ENCODE results near the gene FNBP1L. TPM values are rescaled to one million over a fixed set of nuclear protein-coding genes. Genes with fewer than 3 reads are reported as not detected.

The FNBP1L gene
- total RNA-seq: 14.9 and 19.8 TPM in 2 replicates
- polyA plus RNA-seq (2012): 10.2 TPM

DNA sequence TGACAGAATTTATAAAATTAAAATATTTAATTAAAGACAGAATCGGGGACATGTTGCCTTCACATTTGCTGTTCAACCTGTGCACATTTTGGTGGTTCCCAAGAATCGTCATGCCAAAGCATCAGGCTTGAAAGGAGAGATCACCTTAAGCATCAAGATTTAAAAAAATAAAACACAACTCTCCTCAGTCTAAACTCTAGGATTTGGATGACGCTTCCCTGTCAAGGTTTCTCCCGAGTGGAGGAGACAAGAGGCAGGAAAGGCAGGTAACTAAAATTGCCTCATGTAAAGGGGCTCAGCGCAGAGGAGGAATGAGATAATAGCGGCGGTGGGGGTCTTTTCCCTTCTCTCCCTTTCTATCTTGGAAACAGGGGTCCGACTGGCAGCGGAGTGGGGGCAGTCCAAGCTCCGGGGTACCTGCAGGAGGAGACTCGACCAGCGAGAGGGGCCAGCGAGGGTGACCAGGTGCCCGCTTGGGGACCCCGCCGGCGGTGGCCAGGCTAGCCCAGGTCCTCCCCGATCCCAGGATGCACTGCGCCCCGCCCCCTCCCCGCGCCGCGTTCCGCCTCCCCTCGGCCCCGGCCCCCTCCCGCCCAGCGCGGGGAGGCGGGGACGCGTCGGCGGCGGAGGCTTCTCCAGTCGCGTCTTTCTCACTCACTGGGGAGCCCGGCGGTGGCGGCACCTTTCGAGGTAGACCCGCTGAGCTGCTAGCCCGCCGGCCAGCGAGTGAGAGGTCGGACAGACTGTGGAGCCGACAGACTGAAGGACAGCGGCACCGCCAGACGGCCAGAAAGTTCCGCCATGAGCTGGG is at the start of gene FNBP1L:
TSS of gene FNBP1L (plus strand) at position 638 of the 811 bp plus-strand sequence. CDS start at position 802, 164 bp downstream.
- peak; percentile 74 for DNase-seq (ENCODE audit: low read depth)

DNA sequence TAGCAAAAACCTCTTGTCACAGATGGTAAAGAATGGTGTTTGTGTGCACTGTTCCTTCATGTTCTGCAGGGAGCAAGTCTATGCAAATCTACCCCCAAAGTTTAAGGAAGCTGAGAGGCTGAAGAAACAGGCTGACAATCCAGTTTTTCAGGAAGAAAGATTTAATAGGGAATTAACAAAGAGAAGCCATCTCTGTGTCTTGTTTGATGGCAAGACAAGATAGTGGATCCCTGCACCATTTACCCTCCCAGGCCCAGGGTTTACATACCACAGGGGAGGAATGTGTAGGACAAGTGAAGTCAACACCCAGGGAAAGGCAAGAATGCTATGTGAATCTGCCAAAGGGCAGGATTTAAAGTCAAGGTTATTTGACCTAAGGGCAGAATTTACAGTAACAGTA is 48.1 kb upstream of the FNBP1L start:
- no peak for DNase-seq (ENCODE audit: low read depth)

DNA sequence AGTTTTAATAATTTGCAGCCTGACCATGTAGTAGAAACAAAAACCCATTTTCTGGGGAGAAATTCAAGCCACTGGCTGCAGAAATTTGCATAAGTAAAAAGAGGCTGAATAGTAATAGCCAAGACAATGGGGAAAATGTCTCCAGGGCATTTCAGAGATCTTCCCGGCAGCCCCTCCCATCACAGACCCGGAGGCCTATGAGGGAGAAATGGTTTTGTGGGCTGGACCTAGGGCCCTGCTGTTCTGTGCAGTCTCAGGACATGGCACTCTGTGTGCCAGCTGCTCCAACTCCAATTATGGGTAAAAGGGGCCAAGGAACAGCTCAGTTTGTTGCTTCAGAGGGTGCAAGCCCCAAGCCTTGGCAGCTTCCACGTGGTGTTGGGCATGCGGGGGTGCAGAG is 39.7 kb upstream of the FNBP1L start:
- no peak for DNase-seq (ENCODE audit: low read depth)

DNA sequence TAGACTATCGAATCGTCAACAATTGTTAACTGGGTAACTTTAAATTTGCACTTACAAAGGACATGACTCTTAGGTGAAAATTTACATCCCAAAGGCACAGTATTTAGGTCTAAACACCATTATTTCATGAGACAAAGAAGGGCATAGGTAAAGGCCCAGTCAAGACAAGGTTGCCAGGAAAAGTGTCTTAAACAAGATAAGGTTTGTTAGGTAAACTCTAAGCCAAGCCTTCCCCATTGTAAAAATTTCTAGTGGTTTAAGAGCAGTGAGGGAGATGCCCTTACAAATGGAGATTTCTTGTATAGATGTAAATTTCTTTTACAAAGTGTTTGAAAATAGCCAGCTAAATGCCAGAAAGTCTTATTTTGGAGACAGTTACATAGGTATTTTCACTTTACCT is 36.9 kb upstream of the FNBP1L start:
- no peak for DNase-seq (ENCODE audit: low read depth)

DNA sequence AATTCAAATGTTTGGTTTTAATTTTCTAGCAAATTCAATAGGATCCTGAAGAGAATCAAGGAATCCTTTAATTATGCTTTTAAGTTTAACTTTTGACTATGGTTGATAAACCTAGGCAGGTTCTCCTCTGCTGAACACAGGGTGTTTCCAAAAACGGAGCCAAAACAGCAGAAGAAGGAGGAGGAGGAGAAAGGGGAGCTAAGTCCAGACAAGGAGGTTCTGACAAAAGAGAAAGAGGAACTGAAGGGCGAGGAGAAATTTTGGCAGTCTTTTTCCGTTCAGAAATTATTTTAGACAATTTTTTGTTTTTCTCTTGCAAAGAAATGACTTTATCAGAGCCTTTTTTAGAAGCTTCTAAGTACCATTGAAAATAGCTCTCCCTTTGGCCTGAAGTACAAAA is 33.2 kb upstream of the FNBP1L start:
- DNase-seq (ENCODE audit: low read depth): no peak

DNA sequence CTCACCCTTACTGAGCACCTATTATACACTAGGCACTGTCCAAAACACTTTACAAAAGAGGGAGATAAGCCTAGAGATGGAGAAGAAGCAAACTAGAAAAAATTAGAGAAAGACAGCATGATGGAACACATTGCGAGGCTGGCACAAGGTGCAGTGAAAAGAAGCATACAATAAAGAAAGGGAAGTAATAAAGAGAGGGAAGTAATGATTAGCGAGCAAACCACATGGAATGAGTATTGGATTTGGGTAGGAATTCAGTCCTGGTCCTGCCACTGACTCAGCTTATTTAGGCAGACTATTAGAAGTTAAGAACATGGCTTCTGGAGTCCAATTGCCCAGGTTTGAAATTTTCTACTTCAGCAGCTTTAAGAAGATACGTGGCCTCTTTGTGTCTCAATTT is 32.6 kb upstream of the FNBP1L start:
- no peak for DNase-seq (ENCODE audit: low read depth)

DNA sequence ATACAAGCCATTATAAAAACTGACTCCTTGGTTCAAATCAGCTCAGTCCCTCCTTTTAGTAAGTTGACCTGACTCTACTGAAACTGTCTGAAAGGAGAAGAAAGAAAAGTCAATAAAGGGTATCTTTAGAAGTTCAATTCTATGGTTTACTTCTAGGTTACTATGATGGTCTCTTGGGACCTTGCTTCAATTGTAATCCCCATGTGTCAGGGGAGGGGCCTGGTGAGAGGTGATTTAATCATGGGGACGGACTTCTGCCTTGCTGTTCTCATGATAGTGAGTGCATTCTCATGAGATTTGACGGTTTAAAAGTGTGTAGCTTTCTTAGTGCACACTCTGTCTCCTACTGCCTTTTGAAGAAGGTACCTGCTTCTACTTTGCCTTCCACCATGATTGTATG is 31.7 kb upstream of the FNBP1L start:
- no peak for DNase-seq (ENCODE audit: low read depth)

DNA sequence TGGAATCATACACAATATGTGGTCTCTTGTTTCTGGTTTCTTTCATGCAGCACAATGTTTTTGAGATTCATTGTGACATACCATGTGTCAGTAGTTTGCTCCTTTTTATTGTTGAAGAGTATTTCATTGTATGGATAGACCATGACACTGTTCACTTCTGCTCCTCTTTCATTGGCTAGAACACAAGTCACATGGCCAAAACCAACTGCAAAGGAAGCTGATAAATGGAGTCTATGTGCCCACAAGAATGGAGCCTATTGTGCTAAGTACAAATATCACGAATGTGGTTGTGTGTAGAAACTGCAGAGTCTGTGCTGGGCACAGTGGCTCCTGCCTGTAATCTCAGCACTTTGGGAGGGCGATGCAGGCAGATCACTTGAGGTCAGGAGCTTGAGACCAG is 28.6 kb upstream of the FNBP1L start:
- DNase-seq (ENCODE audit: low read depth): no peak

DNA sequence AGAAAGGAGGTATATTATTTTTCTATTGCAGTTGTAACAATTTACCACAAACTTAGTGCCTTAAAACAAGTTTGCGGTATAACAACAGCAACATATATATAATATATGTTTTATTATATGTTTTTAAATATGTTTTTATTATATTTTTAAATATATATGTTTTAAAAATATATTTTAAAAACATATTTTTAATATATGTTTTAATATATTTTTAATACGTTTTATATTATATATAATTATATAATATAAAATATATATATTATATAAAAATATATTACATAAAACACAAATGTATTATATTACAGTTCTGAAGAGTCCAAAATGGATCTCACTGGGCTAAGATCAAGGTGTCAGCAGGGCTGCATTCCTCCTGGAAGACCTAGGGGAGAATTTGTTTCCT is 27.5 kb upstream of the FNBP1L start:
- no peak for DNase-seq (ENCODE audit: low read depth)

DNA sequence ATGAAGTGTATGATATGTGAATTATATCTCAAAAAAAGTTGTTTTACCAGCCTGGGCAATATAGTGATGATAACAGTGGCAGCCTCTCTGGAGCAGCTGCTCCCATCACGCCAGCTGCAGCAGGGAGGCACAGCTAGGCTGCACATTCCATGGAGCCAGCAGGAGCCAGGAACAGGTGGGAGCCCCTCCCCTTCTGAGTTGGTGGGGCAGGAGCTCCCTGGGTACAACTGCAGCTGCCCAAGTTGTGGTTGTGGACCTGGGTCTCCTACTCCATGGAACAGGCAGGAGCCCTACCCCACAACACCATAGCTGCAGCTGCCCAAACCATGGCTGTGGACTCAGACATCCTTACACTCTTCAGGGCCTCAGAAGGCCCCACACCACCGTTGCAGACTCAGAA is 21.7 kb upstream of the FNBP1L start:
- DNase-seq (ENCODE audit: low read depth): peak; percentile 99

DNA sequence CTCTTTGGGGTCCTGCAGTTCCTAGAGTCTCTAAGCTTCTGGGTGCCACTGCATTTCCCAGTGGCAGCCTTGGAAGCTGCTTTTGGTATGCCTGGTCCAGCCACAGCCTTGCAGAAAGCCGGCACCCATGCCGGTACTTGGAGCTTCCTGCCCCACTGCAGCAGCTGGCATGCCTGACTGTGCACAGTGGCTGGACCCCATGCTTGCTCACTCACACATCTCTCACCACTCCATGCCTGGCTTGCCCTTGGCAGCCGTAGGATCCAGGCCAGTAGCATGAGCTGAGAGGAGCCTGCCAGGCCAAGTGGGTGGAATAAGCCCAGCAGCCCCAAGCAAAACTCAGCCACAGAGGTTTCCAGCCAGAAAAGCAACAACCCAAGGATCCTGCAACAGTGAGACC is 20.3 kb upstream of the FNBP1L start:
- peak; percentile 52 for DNase-seq (ENCODE audit: low read depth)

DNA sequence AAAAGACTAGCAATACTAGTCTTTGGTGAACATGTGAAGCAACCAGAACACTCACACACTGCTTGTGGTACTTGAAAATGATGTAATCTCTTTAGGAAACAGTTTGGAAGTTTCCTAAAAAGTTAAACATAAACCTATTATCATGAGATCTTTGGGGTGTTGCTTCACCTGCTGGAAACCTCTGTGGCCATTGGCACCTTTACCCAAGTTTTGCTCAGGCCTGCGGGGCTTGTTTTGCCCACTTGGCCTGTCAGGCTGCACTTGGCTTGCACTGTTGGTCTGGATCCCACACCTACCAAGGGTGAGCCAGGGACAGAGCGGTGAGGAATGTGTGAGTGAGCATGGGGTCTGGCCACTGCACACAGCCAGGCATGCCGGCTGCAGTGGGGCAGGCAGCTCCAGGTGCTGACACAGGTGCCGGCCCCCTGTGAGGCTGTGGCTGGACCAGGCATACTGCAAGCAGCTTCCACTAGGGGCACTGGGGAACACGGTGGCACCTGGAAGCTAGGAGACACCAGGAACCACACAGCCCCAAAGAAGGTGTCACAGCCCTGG is 14.4 kb upstream of the FNBP1L start:
- DNase-seq (ENCODE audit: low read depth): no peak

DNA sequence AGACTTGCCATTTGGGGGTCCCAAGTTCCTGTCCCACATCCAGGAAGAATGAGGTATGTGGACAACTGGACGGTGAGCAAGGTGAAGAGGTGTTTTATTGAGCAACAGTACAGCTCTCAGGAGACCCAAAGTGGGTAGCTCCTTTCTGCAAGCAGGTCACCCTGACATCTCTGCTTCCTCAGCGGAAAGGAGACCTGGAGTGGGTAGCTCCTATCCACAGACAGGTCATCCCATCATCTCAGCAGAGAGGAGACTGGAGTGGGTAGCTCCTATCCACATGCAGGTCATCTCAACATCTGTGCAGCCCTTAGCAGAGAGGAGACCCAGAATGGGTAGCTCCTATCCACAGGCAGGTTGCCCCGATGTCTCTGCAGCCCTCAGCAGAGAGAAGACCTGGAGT is 13.8 kb upstream of the FNBP1L start:
- DNase-seq (ENCODE audit: low read depth): no peak

DNA sequence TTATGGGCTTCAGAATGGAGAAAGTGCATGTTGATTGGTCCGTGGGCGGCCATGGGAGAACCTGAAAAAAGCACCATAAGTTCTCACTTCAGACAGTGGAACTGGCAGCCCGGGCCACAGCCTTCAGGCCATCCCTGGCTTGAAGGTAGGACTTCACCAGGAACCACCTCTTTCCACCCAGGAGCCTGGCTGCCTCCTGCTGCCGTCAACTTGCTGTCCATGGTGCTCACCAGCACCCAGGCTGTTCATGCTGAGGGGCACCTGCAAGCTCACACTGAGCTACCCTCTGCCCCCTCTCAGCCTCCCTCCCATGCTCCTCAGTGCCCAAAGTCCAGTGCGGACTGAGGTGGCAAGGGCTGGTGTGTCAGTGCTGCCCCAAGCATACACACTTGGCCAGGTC is 12.9 kb upstream of the FNBP1L start:
- DNase-seq (ENCODE audit: low read depth): no peak

DNA sequence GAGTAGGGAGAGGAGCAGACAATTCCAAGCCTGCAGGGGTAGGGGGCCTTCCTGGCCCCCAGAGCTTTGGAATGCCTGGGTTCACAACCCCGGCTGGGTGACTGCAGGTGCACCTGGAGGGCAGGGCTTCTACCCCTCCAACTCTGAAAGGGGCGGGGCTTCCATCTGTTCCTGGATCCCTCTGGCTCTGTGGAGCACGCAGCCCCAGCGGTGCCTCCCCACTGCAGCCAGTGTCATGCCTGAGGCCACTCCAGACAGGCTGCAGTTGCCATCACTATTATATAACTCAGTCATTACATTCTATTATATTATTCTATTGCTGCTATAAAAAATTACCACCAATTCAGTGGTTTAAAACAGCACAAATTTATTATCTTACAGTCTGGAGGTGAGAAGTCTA is 12.5 kb upstream of the FNBP1L start:
- DNase-seq (ENCODE audit: low read depth): no peak

DNA sequence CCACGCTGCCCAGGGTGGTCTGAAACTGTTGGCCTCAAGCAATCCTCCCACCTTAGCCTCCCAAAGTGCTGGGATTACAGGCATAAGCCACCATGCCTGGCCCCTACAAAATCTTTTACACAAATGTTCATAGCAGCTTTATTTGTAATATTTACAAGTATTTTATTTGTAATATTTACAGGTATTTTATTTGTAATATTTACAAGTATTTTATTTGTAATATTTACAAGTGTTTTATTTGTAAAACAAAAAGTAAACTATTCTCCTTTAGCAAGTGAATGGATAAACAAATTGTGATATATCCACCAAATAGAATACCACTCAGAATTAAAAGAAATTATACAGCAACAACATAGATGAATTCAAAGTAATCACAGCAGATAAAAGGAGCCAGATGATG is 11.4 kb upstream of the FNBP1L start:
- no peak for DNase-seq (ENCODE audit: low read depth)

DNA sequence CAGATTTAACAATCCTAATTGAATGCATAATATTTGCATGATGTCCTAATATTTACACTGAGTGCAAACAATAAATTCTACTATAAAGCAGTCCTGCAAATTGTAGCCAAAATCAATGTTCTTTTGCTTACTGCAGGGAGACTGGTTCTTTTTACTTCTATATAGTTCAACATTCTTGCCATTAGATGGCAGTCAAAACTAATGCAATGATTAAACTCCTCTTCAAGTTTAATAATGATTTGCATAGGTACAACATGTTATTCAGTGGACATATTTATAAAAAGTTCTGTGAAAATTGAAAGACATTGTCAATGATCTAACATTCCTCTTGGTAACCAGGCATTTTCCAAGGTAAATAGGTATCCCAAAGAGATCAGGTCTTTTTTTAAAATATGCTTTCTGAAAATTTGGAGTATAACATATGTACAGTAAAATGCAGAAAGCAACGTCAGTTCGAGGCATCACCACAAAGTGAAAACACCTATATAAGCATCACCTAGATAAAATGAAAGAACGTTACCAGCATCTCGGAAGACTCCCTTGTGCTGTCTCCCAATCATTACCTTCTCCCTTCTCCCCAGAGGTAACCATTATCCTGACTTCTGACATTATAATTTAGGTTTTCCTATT is 9.8 kb upstream of the FNBP1L start:
- DNase-seq (ENCODE audit: low read depth): peak; percentile 63

DNA sequence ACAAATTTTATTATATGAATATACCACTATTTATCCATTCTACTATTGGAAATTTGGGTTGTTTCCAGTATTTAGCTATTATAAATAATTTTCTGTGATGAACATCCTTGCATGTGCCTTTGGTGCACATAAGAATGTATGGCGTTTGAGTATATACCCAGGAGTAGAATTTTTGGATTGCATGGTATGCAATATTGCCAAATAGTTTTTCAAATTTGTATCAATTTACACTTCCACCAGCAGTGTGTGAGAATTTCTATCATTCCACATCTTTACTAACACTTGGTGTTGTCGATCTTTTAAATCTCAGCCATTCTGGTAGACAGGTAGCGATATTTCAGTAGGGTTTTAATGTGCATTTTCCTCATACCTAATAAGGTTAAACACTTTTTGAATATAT is 9.2 kb upstream of the FNBP1L start:
- no peak for DNase-seq (ENCODE audit: low read depth)

DNA sequence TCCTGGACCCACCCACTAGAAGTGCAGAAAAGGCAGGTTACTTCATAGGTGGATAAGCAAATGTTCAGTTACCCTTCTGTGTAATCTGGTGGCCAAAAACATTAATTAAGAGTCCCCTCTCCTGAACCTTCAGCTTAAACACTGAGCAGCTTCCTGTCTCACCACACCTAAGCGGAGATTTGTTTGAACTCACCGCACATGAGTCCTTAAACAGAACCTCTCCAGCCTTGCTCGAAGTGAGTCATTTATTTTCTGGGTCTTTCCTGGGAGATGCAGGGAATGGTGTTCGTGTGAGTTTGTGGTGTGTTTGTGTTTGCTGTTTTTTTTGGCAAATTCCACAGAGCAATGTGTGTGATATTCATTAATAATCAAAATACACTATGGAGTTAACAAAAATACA is 7.6 kb upstream of the FNBP1L start:
- no peak for DNase-seq (ENCODE audit: low read depth)

DNA sequence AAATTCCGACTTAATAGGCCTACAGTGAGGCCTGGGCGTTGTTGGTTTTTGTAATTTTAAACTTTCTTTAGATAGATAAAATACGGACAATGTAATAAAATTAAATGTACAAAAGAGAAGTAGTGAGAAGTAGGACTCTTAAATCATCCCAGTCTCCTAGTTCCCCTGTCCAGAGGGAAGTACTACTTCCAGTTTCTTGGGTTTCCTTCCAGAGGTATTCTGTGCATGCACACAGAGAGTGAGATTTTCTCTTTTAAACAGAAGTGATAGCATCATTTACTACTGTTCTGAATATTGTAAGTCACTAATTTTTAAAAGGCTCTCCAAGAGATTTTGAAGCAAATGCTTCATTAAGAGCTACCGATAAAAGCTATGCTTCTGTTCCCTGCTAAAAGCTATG is 7.2 kb upstream of the FNBP1L start:
- DNase-seq (ENCODE audit: low read depth): no peak

DNA sequence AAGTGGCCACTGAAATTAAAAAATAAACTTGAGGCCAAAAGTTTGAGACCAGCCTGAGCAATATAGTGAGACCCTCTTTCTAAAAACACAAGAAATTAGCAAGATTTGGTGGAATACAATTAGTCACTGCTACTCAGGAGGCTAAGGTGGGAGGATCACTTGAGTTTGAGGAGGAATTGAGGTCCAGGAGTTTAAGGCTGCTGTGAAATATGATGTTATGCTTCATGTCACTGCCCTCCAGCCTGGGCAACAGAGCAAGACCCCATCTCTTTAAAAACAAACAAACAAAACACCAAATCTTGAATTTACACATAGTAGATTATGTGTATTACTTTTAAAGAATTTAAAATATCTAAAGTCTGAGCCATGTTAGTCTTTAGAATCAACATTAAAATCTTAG is 6.3 kb upstream of the FNBP1L start:
- DNase-seq (ENCODE audit: low read depth): no peak

DNA sequence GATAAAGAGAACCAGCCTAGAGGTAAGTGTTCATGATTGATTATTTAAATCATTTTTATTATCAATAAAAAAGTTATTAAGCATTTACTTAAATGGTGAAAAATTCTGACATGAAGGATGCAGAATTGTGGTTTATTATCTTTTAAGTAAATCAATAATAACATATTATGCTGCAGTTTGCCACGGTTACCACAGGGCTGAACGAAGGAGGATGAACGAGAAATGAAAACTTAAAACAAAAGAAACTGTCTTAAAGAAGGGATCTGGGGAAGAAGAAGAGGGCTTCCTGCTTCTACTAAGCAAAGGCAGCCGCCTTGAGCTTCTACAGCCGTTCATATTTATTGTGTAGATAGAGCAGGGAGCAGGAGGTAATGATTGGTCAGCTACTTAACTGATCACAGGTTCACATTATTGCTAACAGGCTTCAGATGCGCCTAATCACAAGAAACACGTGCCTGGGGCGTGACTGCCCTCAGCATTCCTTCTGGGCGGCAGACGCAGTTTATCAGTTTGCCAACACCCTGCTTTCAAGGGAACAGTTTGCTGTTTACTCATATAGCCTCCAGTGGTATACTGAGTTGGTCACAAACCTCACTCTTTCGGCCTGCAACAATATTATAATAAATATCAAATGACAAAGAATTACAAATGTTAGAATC is 5.8 kb upstream of the FNBP1L start:
- peak; percentile 29 for DNase-seq (ENCODE audit: low read depth)
